HepG2 (cell line): ENCODE measurements around the gene ROMO1. TPM values are rescaled to one million over a fixed set of nuclear protein-coding genes. Genes with fewer than 3 reads are reported as not detected.
A peak's percentile ranks its signal among the peaks of the same experiment; 100 is the strongest.

ENCODE experiments used
- ATAC-seq: fragments of 200-7000 bp; cut with Tn5 transposase; 3 replicates; pipeline ENCODE4 v1.9.1; 2020; ENCODE audit warnings: mild to moderate bottlenecking, moderate library complexity
- BruUV-seq: library from RNA; stranded (reverse); fragments of 400-500 nt; replicated peaks from 2 replicates; lab custom pipeline; 2021; lab: Mats Ljungman, UMichigan
- CTCF ChIA-PET: fragments of 300-600 bp; formaldehyde crosslinking; extraction: SDS; loops from one replicate; lab custom pipeline; 2021; ENCODE audit warnings: low total read pairs, inconsistent platforms, low intra/inter-chr PET ratio; lab: Yijun Ruan, JAX
- POLR2A ChIA-PET: fragments of 350-600 bp; sonication (Branson Sonifier 250); formaldehyde crosslinking; loops from one replicate; lab custom pipeline; 2020; ENCODE audit warnings: antibody characterized with exemption, inconsistent platforms; lab: Yijun Ruan, JAX
- DNase-seq: peaks from one replicate; pipeline ENCODE4 v3.0.0-alpha.2; 2015; ENCODE audit warnings: low spot score
- FAIRE-seq: peaks from 3 replicates; lab custom pipeline; 2011; peaks lifted over from hg19 to GRCh38; lab: Jason Lieb, UNC
- H2AFZ ChIP-seq: one replicate; pipeline ENCODE4 v1.6.1; 2011; ENCODE audit warnings: low read length, inconsistent platforms
- H3K27ac ChIP-seq: fragments of 300-600 bp; 3 replicates; pipeline ENCODE4 v1.8.0; 2011; ENCODE audit warnings: mixed run types, mild to moderate bottlenecking, mixed read lengths, low read length, inconsistent platforms; ENCODE audit not compliant: insufficient read depth; ENCODE audit errors: extremely low read length
- H3K27me3 ChIP-seq, 2 experiments: fragments of 200-600 bp in 1 of 2; 2 replicates in 1 of 2; 3 replicates in 1 of 2; pipeline versions ENCODE4 v1.6.0 to v1.8.0; 2011; ENCODE audit warnings: low read length in 2 of 2, mild to moderate bottlenecking in 2 of 2, moderate library complexity in 2 of 2, inconsistent platforms in 1 of 2; ENCODE audit not compliant: insufficient read depth in 2 of 2, control insufficient read depth in 1 of 2
- H3K36me3 ChIP-seq, 2 experiments: fragments of 200-600 bp in 1 of 2; replicated peaks in 1 of 2; 2 replicates in 1 of 2; 3 replicates in 1 of 2; pipeline versions ENCODE4 v1.5.1 to v1.8.0; 2011; ENCODE audit warnings: low read length in 2 of 2, inconsistent platforms in 1 of 2; ENCODE audit not compliant: insufficient read depth in 2 of 2, control insufficient read depth in 1 of 2
- H3K4me1 ChIP-seq: 2 replicates; pipeline ENCODE4 v1.5.1; 2012; ENCODE audit warnings: low read length, inconsistent platforms; ENCODE audit not compliant: insufficient read depth
- H3K4me2 ChIP-seq: 2 replicates; pipeline ENCODE4 v1.6.0; 2011; ENCODE audit warnings: low read depth, low read length, inconsistent platforms
- H3K4me3 ChIP-seq, 3 experiments: fragments of 200-600 bp in 1 of 3; sonication (generic), shearing (Covaris generic) in 1 of 3; replicated peaks in 1 of 3; 2 replicates each; pipeline ENCODE4 v1.5.1; 2011 to 2016; ENCODE audit warnings: low read length in 3 of 3, inconsistent platforms in 2 of 3, low read depth in 2 of 3, mild to moderate bottlenecking in 2 of 3, control low read depth in 1 of 3, mixed read lengths in 1 of 3; ENCODE audit not compliant: insufficient read depth in 1 of 3
- H3K79me2 ChIP-seq: one replicate; pipeline ENCODE4 v1.6.1; 2011; ENCODE audit warnings: low read length, inconsistent platforms; ENCODE audit not compliant: insufficient read depth
- H3K9ac ChIP-seq: 2 replicates; pipeline ENCODE4 v1.6.0; 2011; ENCODE audit warnings: mild to moderate bottlenecking, low read depth, low read length, inconsistent platforms; ENCODE audit not compliant: insufficient read depth
- H3K9me3 ChIP-seq: 2 replicates; pipeline ENCODE4 v1.5.1; 2012; ENCODE audit warnings: mild to moderate bottlenecking, low read length
- H4K20me1 ChIP-seq: 2 replicates; pipeline ENCODE4 v1.6.0; 2011; ENCODE audit warnings: inconsistent platforms, mild to moderate bottlenecking, low read length, moderate library complexity; ENCODE audit not compliant: insufficient read depth
- FOXJ3 ChIP-seq: sonication (generic); formaldehyde crosslinking; IDR thresholded peaks from 2 replicates; pipeline ENCODE4 v1.4.0; 2020; ENCODE audit warnings: missing genetic modification reagents, mild to moderate bottlenecking, borderline replicate concordance
- RBFOX2 ChIP-seq: fragments of 200-400 bp; formaldehyde crosslinking; IDR thresholded peaks from 2 replicates; pipeline ENCODE4 v1.6.1; 2017; ENCODE audit warnings: low read depth, mild to moderate bottlenecking, low read length
- ZNF557 ChIP-seq: sonication (generic); formaldehyde crosslinking; IDR thresholded peaks from 2 replicates; pipeline ENCODE4 v1.4.0; 2020; ENCODE audit warnings: missing genetic modification reagents
- ZNF629 ChIP-seq: sonication (generic); formaldehyde crosslinking; conservative IDR thresholded peaks from 2 replicates; pipeline ENCODE4 v1.5.0; 2020; ENCODE audit warnings: missing genetic modification reagents
- ZSCAN22 ChIP-seq: sonication (generic); formaldehyde crosslinking; IDR thresholded peaks from 2 replicates; pipeline ENCODE4 v1.4.0; 2020; ENCODE audit warnings: mild to moderate bottlenecking, missing genetic modification reagents
- WGBS: methylation state at CpG from one replicate; pipeline ENCODE4 v1.1.6; 2017; ENCODE audit warnings: low lambda C conversion rate; 5-methylcytosine and 5-hydroxymethylcytosine counted together
- in situ Hi-C: cut with HindIII; loops from 2 replicates; pipeline ENCODE4 v1.10.0; 2017; ENCODE audit warnings: low pct_unique_long_range_greater_than_20kb; ENCODE audit not compliant: extremely low pct_ligation_motif_present
- intact Hi-C: fragments of 100-400 bp; cut with micrococcal nuclease; formaldehyde crosslinking; loops from one replicate; pipeline ENCODE4 v1.10.0; 2022; ENCODE audit not compliant: unreplicated experiment
- polyA plus RNA-seq, 8 experiments: library from polyadenylated mRNA; depleted of rRNA in 3 of 8; stranded (reverse) in 7 of 8; unstranded in 1 of 8; fragments of >200 nt; fragmentation: Illumina TruSeq in 4 of 8; extraction: Trizol in 4 of 8; gene quantifications; 2 replicates each; pipeline versions ENCODE4 v1.2.1 to v1.2.3, GENCODE V29; 2011 to 2016; ENCODE audit warnings: low read depth in 4 of 8, missing spikeins in 1 of 8, mixed read lengths in 1 of 8; ENCODE audit not compliant: insufficient read depth in 1 of 8
- total RNA-seq, 5 experiments: library from RNA; depleted of rRNA; stranded (reverse); fragments of >200 nt; fragmentation: Illumina TruSeq; extraction: Trizol; gene quantifications; 2 replicates each; pipeline ENCODE4 v1.2.3, GENCODE V29; 2016; ENCODE audit warnings: low read depth in 1 of 5
- TF ChIP-seq, protein P1 (sequence below): sonication (generic); formaldehyde crosslinking; IDR thresholded peaks from 2 replicates; pipeline ENCODE4 v1.8.0; 2022; ENCODE audit warnings: mild to moderate bottlenecking, missing genetic modification reagents; ENCODE audit not compliant: insufficient replicate concordance
- TF ChIP-seq, protein P2 (sequence below): sonication (generic); formaldehyde crosslinking; IDR thresholded peaks from 2 replicates; pipeline ENCODE4 v1.4.0; 2020; ENCODE audit warnings: missing genetic modification reagents

Gene ROMO1
- total and polyA plus RNA-seq, 2 of the 13 experiments (the other 11 are each of a cell fraction or from before 2014, with no cell fraction given) = 636 to 755 TPM

DNA sequence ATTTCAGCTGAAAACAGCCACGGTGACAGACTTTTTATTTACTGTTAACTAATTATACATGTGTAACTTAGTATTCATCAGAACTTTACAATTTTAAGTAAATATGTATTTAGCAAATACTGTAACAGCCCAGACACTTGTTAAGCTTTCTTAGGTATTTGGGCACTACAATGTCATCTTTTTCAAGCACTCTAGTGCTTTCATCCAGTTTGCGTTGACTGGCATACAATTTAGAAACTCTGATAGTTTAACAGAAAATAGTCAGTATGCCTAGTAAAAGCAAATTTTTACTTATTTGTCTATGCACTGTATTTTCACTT, 32.2 kb downstream of the ROMO1 start:
- no peak for ATAC-seq
- intact Hi-C loops = no loop called here
- TF ChIP-seq ZNF557 (CRISPR knock-in tag) = no peak
- TF ChIP-seq ZSCAN22 = 0 out of 2 replicates have a peak, but pooled peaks have one; percentile 39
- TF ChIP-seq ZNF629 (CRISPR knock-in tag) = no peak
- TF ChIP-seq RBFOX2 = peak; percentile 31
- 0 out of 2 replicates have a peak, but pooled peaks have one; percentile 24 for TF ChIP-seq FOXJ3 (CRISPR knock-in tag)
- TF ChIP-seq, protein P1, sequence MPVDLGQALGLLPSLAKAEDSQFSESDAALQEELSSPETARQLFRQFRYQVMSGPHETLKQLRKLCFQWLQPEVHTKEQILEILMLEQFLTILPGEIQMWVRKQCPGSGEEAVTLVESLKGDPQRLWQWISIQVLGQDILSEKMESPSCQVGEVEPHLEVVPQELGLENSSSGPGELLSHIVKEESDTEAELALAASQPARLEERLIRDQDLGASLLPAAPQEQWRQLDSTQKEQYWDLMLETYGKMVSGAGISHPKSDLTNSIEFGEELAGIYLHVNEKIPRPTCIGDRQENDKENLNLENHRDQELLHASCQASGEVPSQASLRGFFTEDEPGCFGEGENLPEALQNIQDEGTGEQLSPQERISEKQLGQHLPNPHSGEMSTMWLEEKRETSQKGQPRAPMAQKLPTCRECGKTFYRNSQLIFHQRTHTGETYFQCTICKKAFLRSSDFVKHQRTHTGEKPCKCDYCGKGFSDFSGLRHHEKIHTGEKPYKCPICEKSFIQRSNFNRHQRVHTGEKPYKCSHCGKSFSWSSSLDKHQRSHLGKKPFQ (CRISPR knock-in tag) = peak; percentile 5
- TF ChIP-seq, protein P2, sequence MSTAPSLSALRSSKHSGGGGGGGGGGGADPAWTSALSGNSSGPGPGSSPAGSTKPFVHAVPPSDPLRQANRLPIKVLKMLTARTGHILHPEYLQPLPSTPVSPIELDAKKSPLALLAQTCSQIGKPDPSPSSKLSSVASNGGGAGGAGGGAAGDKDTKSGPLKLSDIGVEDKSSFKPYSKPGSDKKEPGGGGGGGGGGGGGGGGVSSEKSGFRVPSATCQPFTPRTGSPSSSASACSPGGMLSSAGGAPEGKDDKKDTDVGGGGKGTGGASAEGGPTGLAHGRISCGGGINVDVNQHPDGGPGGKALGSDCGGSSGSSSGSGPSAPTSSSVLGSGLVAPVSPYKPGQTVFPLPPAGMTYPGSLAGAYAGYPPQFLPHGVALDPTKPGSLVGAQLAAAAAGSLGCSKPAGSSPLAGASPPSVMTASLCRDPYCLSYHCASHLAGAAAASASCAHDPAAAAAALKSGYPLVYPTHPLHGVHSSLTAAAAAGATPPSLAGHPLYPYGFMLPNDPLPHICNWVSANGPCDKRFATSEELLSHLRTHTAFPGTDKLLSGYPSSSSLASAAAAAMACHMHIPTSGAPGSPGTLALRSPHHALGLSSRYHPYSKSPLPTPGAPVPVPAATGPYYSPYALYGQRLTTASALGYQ (CRISPR knock-in tag) = 0 out of 2 replicates have a peak, but pooled peaks have one; percentile 8
- TF ChIP-seq, all 625 proteins: peak for 5

More for the DNA sequence above, 32.2 kb downstream of the ROMO1 start:
- Histone ChIP-seq H3K4me2 (peak overlapping the region; percentile 5; the same call in 1 of the 2 replicates), H3K36me3 (peaks cover 44 to 94% of the 10 kb centered on the region in 2 experiments), H2AFZ (no peak overlapping the region), H3K9me3 (no peaks in the 10 kb centered on the region), H3K79me2 (peaks cover 94% of the 10 kb centered on the region), H4K20me1 (peaks cover 97% of the 10 kb centered on the region), H3K27ac (no peak overlapping the region), H3K4me1 (peaks cover 58% of the 10 kb centered on the region), H3K27me3 (no peaks in the 10 kb centered on the region), H3K4me3 (no peak overlapping the region; a peak in 1 of 6 replicates), H3K9ac (no peak overlapping the region)
- BruUV-seq = no TSS peak
- FAIRE-seq (no peak), DNase-seq (no peak)
- POLR2A ChIA-PET = interaction anchor here (9.2 to 16.7 kb wide), 2 partner anchors 9 to 22 kb away, joined by 211 to 319 read pairs; partner anchors contain the start of genes NFS1, RBM39 and ROMO1
- CTCF ChIA-PET = no interaction called here
- 78% methylated on average over 2 of the region's 2 CpGs for WGBS
- in situ Hi-C loops = no loop called here
